IPS-18c (cell line): Measurements from ENCODE around the gene ZNF423.
"Not testable (repeated sequence)": the region's sequence is repeated elsewhere in the genome, so short reads cannot be mapped to it uniquely, and the experiment has no call there.

Experiments used
- H3K4me3 ChIP-seq: 2 replicates; pipeline ENCODE4 v1.7.0; 2013; ENCODE audit warnings: low read depth, mild to moderate bottlenecking, low read length, moderate library complexity; ENCODE audit not compliant: insufficient read depth
- H3K9me3 ChIP-seq: one replicate; pipeline ENCODE4 v1.6.1; 2013; ENCODE audit warnings: mild to moderate bottlenecking, low read length, moderate library complexity; ENCODE audit not compliant: control insufficient read depth, insufficient read depth

The ZNF423 gene

GRCh38 chr16:49855822-49856671 lies at the start of gene ZNF423:
ZNF423 (minus strand) TSS chr16:49856112; CDS start chr16:49855774, 338 bp downstream.
- Histone ChIP-seq H3K9me3 (peaks cover 2% of the 10 kb centered on the region), H3K4me3 (peak within 1 kb of the TSS; percentile 75)

DNA sequence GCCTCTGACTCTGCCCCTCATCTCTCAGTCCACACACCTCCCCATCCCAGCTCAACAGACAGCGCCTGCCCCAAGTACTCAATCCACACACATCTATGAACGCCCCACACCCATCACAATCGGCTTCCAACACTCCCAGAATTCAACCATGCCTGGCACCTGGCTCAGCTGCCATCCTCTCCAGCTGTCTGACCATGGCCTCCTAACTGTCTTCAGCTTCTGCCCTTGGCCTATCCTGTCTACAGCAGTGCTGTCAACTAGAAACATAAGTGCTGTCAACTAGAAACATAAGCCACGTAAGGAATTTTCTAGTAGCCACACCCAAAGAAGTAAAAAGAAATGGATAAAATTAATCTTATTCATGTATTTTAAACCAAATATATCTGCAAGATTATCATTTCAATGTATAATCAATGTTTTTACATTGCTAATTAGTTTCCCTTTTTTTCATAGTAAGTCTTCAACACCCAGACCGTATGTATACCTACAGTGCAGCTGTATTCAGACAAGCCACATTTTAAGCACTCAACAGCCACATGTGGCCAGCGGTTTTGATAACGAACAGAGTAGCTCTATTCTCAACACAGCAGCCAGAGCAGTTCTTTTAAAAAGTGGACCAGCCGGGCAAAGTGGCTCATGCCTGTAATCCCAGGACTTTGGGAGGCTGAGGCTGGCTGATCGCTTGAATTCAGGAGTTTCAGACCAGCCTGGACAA lies 48.6 kb upstream of the ZNF423 start:
- no peak overlapping the region for H3K4me3 ChIP-seq
- no peaks in the 10 kb centered on the region for H3K9me3 ChIP-seq

GRCh38 chr16:49902908-49903307 lies 47.0 kb upstream of the ZNF423 start:
- H3K9me3 ChIP-seq, result no peaks in the 10 kb centered on the region
- H3K4me3 ChIP-seq, result no peak overlapping the region

- H3K9me3 ChIP-seq, result no peaks in the 10 kb centered on the region
- no peak overlapping the region for H3K4me3 ChIP-seq
These were observed 45.8 kb upstream of the ZNF423 start for GRCh38 chr16:49901711-49902110.

GRCh38 chr16:49900875-49901274 lies 45.0 kb upstream of the ZNF423 start:
- Histone ChIP-seq H3K9me3 (no peaks in the 10 kb centered on the region), H3K4me3 (no peak overlapping the region)

GRCh38 chr16:49899991-49900695 lies 44.2 kb upstream of the ZNF423 start:
- Histone ChIP-seq H3K4me3 (no peak overlapping the region), H3K9me3 (no peaks in the 10 kb centered on the region)

DNA sequence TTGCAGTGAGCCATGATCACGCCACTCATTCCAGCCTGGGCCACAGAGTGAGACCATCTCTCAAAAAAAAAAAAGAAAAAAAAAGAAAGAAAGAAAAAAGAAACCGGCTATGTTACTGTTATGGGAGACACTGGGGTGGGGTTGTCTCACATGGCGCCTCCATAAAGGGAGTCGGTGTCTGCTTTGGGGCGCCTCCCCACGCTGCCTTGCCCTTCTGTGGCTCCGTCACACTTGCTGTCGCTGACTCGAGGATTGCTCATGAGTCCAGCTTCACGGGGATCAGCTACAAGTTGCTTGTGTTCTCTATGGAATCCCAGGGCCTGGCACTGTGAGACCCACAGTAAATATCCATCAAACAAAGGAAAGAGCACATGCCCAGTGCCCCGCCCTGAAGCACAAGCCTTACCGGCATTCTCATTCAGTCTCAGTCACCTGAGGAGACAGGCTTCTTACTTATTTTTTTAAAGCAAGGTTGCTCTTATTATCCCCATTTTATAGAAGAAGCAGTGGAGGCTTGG lies 40.6 kb upstream of the ZNF423 start:
- H3K4me3 ChIP-seq, result no peak overlapping the region
- peaks cover 1% of the 10 kb centered on the region for H3K9me3 ChIP-seq

DNA sequence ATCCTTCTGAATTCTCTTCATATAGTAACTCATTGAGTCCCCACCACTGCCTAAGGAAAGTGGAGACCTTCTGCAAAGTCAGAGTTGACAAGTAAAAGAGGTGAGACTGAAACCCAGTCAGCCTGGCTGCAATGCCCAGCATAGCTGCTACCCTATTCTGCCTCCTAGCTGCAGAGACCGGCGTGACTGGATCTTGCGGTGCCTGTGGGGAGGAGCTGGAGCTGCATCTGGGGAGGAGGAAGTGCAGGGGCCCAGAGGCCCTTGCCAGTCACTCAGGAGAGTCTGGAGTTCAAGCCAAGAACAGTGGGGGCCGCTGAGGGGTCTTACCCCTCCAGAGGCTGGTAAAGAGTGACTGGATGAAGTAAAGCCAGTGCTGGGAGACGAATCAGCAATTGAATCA lies 35.0 kb upstream of the ZNF423 start:
- Histone ChIP-seq H3K9me3 (peaks cover 6% of the 10 kb centered on the region), H3K4me3 (no peak overlapping the region)

- Histone ChIP-seq H3K4me3 (no peak overlapping the region), H3K9me3 (peaks cover 6% of the 10 kb centered on the region)
These were observed 33.9 kb upstream of the ZNF423 start for GRCh38 chr16:49889725-49890397.

DNA sequence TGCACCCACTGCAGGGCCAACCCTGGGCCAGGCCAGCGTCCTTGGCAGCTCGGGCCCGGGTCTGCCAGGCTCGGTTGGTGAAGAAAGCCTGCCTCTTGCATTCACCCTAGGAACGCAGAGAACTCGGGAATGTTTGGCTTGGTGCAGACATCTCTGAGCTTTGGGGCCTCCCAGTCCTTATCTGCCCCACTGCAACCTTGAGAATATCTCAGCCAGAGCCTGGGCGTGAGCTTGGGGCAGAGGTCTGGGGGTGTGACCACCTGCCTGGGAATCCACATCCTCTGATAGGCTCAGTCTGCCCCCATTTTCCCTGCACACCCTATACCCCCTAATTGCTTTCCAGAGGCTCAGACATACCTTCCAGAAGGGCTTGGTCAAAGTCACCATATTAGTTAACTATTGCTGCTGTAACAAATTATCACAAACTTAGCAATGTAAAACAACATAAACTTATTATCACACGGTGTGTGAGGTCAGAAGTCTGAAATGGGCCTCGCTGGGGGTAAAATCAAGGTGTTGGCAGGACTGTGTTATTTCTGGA lies 30.7 kb upstream of the ZNF423 start:
- H3K4me3 ChIP-seq, result no peak overlapping the region
- peaks cover 6% of the 10 kb centered on the region for H3K9me3 ChIP-seq

- Histone ChIP-seq H3K4me3 (no peak overlapping the region), H3K9me3 (no peaks in the 10 kb centered on the region)
These were observed 28.4 kb upstream of the ZNF423 start for GRCh38 chr16:49884033-49885015.

GRCh38 chr16:49883076-49884014 lies 27.4 kb upstream of the ZNF423 start:
- no peaks in the 10 kb centered on the region for H3K9me3 ChIP-seq
- no peak overlapping the region for H3K4me3 ChIP-seq

DNA sequence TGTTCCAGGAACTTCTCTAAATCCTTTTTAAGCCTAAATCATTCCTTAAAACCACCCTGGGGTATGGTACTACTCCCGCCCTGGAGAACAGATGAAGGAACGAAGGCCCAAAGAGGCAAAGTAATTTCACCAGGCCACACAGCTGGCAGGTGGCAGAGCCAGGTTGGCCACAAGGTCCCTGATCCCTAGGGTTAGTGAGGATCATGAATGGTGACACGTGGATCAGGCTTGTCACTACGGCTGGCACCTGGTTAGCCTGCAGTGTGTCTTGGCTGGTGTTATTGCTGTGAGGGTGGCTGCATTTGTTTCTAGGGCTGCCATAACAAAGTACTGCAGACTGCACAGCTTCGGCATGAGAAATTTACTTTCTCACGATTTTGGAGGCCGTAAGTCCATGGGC lies 26.0 kb upstream of the ZNF423 start:
- Histone ChIP-seq H3K4me3 (no peak overlapping the region), H3K9me3 (no peaks in the 10 kb centered on the region)

- H3K9me3 ChIP-seq, H3K4me3 ChIP-seq: not testable (repeated sequence)
These were observed 22.6 kb upstream of the ZNF423 start for GRCh38 chr16:49878540-49878939.

- no peaks in the 10 kb centered on the region for H3K9me3 ChIP-seq
- peak overlapping the region; percentile 46; the same call in 1 of the 2 replicates for H3K4me3 ChIP-seq
These were observed 20.8 kb upstream of the ZNF423 start for GRCh38 chr16:49876716-49877129.
